SK-N-DZ (cell line): Measurements from ENCODE around the gene HIGD1C.

ENCODE experiments used
- DNase-seq: peaks from one replicate; pipeline ENCODE4 v3.0.0-alpha.2; 2015; ENCODE audit warnings: low spot score
- small RNA-seq, 2 experiments: library from RNA; depleted of rRNA; stranded (forward); fragments of <200 nt; gene quantifications; one replicate each; pipeline ENCODE3, GENCODE V24; 2014

Gene HIGD1C

DNA sequence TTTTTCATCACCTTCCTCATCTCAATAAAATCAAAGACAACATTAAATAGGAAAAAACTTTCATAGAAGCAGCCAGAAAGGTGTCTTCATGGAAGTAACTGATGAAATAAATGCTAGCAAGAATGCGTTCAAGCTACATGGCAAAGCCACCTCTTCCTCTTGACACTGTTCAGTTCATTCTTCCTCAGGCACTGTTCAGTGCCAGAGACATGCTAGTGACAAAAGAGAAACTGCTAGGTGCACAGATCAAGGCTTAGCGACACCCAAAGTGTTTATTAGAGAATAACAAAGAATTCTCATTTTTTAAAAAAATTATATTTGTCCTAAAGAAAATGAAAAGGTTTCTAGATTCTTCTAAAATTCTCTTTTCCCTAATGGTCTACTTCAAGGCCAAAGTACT, 66.6 kb downstream of the HIGD1C start:
- no peak for DNase-seq

DNA sequence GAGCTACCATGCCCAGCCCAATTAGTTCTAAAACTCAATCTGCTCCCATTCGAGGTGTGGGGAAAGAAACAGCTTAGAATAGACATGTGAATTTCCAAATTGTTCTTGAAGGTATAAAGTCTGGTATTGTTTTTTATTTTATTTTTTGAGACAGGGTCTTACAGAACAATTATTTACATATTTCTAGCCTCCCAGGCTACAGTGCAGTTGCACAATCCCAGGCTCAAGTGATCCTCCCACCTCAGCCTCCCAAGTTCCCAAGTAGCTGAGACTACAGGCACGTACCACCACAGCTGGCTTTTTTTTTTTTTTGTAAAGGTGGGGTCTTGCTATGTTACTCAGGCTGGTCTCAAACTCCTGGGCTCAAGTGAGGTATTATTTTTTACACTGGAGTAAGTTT, 67.6 kb downstream of the HIGD1C start:
- no peak for DNase-seq

Small RNAs within 50 kb of the gene (small RNA-seq; reads per million reads assigned to genes)
- 0 reads per million in 2 experiments for gene AC008121.1
- gene RF00019, result 0 reads per million in 2 experiments
- gene RNU6-87P, result 0 reads per million in 2 experiments
